Activated CD4-positive, alpha-beta T cell treated with anti-CD3 and anti-CD28 coated beads, Interleukin-2, Interleukin-4, amounts not matched to agents 100 ng/mL and 50 ng/mL, durations not matched to agents 16 hours and 8 hours (primary cell): ENCODE results near the gene MAGEA11.
"Not testable (repeated sequence)": the region's sequence is repeated elsewhere in the genome, so short reads cannot be mapped to it uniquely, and the experiment has no call there.

Experiments
- DNase-seq: peaks from one replicate; pipeline ENCODE4 v3.0.0-alpha.2; 2020; ENCODE audit warnings: low spot score

Gene MAGEA11

DNA sequence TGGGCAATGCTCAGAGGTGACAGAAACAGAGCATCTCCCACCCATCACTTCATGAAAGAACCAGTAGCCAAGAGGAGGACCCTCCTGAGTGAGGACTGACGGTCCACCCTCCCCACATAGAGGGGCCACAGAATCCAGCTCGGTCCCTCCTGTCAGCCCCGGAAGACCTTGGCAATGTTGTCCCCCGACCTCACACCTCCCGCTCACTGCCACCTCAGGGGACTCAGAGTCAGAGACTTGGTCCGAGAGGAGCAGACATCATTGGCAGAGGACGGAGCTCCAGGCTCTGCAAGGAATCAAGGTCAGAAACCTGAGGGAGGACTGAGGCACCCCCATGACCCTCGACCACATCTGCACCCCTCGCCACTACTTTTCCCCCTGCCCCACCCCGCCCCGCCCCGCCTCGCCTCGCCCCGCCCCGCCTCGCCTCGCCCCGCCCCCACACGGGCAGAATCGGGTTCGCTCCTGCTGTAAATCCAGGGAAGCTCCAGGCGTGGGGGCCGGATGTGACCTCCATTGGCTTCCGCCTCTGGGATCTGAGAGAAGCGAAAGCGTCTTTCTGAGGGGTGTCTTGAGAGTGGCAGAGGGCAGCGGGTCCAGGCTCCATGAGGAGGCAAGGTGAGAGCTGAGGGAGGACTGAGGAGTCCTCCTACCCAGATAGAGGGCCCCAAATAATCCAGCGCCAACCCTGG is at the start of gene MAGEA11:
MAGEA11 (plus strand) TSS at position 516 of the 692 bp plus-strand sequence. CDS start 1,100 bp downstream, outside the sequence.
- no peak for DNase-seq

DNA sequence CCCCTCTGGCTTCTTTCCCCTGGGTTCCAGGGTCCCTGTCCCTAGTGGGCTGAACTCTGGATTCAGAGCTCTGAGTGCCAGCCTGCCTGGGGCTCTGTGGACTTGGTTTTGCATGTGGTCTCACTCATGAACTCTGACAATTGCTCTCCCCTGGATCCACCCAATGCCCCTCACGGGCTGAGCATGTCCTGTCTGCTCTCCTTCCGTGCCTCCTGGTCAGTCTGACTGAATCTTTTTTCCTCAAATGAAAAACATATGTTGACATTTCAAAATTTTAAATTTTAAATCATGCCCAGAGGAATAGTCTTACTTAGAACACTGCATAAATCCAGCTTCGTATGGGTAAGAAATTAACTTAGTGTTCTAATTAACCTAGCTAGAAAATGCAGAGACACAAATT is 36.8 kb upstream of the MAGEA11 start:
- not testable (repeated sequence) for DNase-seq

- not testable (repeated sequence) for DNase-seq
Measured at GRCh38 chrX:149675554-149675953, 36.3 kb upstream of the MAGEA11 start.

DNA sequence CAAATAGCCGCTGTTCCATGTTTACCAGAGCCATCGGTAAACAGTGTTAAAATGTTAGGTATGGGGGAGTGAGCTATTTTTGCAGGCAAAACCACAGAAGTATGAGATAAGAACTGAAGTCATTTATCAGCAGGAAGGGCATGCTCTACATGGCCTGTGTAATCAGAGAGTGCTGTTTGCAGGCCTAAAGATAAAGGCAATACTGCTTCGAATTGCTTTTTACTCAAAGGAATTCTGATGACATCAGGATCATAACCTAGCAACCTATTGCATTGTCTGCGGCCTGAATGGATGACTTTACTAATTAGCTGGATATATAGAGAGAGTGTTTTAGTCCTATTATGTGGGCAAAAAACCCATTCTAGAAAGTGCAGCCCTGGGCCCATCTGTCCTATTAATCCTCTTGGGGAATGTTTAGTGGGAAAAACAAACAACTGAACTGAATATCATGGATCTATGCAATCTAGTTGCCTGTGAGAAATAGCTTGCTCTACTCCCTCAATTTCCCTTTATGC is 32.6 kb upstream of the MAGEA11 start:
- DNase-seq = not testable (repeated sequence)

GRCh38 chrX:149681182-149681581 is 30.7 kb upstream of the MAGEA11 start:
- DNase-seq = no peak

GRCh38 chrX:149682031-149682430 is 29.8 kb upstream of the MAGEA11 start:
- no peak for DNase-seq

DNA sequence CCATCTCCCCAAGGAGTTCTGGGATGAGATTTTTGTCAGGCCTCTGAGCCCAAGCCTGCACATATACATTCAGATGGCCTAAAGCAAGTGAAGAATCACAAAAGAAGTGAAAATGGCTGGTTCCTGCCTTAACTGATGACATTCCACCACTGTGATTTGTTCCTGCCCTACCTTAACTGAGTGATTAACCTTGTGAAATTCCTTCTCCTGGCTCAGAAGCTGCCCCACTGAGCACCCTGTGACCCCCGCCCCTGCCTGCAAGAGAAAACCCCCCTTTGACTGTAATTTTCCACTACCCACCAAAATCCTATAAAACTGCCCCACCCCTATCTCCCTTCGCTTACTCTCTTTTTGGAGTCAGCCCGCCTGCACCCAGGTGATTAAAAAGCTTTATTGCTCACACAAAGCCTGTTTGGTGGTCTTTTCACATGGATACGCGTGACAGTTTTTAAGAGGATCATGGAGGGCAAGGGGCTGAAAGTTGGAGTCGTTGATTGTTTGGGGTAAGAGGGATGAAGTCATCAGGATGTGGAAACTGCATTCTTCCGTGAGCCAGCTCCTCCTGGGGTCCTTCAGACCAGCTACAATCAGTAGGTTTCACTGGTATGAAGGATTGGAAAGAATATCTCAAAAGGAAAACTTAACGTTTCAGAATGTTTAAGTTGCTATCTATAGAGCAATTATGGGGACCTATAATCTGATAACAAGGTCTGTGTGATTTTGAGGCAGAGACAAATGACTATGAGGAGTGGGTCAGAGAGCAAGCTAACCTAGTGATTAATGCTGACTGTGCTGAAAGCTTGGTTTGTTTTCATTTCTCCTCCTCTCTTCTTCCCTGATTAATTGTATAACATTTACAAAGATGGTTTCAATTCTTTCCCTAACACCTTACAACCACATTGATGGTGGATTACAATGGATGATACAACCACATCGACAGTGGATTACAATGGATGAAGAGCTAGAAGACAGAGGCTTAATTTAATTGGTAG is 28.6 kb upstream of the MAGEA11 start:
- DNase-seq = no peak

- DNase-seq = no peak
Measured at GRCh38 chrX:149683966-149684730, 27.7 kb upstream of the MAGEA11 start.

DNA sequence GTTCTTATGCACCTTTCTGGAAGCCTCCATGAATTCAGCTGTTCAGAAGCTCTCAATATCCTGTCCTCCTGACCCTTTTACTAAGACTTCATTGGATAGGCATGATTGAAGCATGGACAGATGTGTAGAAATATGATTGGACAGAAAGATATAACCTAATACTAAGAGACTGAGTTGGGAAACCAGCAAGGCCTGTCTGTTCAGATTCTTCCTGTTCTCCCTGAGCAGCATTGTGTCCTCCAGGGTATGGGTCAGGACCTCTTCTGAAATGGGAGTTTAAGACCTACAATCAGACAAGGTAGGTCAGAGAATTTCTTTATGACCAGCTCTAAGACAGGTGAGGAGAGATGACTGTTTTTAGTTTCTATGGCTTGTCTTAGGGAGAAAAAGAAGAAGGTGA is 23.9 kb upstream of the MAGEA11 start:
- no peak for DNase-seq

DNA sequence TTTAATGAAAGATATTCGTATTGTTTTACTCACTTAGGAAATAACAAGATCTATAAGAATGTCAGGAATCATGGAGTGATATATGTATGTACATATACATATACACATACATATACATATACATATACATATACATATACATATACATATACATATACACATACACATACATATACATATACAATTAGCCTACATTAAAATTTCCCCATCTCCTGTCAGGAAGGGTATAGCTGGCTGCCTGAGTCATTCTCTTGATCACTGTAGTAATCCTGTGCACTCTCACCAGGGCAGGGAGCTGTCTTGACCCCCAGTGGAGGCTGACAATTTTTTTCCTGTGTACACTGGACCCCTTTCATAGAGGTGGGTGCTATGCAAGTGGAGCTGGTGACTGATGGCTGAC is 23.3 kb upstream of the MAGEA11 start:
- no peak for DNase-seq

DNA sequence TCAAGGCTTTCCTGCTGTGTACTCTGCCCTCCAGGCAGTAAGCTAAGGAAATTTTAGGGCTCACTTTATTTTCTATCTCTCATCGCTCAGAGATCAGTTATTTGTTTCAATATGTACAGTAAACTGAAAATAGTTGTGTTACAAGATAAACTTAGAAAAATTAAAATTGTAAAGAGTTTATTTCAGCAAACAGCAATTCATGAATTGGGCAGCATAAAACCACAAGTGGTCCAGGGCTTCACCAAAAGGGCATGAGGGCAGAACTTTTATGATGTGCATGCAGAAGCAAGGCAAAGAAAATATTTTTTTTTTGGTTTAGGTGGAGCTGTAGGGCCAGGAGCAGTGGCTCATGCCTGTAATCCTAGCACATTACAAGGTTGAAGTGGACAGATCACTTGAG is 20.1 kb upstream of the MAGEA11 start:
- no peak for DNase-seq

GRCh38 chrX:149692686-149693272 is 19.1 kb upstream of the MAGEA11 start:
- not testable (repeated sequence) for DNase-seq

DNA sequence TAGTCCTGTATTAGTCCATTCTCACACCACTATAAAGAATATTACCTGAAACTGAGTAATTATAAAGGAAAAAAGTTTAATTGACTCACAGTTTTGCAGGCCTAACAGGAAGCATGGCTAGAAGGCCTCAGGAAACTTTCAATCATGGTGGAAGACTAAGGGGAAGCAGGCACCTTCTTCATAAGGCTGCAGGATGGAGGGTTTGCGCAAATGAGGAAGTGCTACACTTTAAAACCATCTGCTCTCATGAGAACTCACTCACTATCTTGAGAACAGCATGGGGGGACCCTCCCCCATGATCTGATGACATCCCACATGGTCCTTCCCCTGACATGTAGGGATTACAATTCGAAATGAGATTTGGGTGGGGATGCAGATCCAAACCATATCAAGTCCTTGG is 12.1 kb upstream of the MAGEA11 start:
- no peak for DNase-seq

DNA sequence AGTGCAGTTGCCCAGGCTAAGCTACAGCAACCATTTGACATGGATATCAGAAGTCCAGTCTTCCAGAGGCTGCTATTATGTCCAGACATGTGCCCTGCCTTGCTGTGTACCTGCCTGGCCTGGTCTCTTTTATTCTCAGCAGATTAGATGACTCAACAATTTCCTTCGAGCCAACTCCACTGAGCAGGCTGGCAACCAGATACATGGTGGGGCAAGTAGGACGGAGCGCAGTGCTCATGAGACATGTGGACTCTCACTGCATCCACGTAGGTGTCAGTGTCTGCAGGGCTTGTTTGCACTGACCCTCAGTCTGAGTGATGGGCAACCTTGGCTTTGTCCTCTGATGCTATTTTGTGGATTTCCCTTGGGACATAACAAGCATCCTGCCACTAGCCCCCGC is 7.2 kb upstream of the MAGEA11 start:
- no peak for DNase-seq

- no peak for DNase-seq
Measured at GRCh38 chrX:149707147-149707901, 4.5 kb upstream of the MAGEA11 start.

DNA sequence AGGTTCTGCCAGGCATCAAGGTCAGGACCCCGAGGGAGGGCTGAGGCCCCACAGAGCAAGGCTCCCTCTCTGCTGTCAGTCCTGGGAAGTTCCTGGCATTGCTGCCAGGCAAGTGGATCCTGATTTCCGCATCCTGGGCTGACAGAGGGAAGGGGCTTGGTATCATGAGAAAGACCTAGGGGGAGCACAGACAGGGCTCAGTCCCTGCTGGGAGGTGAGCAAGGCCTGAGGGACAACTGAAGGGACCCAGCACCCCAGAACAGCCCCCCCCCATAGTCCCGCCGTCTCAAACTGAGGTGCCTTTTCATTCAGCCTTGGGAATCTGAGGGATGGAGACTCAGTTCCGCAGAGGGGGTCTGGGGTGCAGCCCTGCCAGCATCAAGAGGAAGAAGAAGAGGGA is 971 bp downstream of the MAGEA11 start:
- no peak for DNase-seq

- DNase-seq = no peak
Measured at GRCh38 chrX:149713279-149714050, 1.6 kb downstream of the MAGEA11 start.

- no peak for DNase-seq
Measured at GRCh38 chrX:149715468-149715867, 3.6 kb downstream of the MAGEA11 start.

GRCh38 chrX:149716632-149717031 is 4.8 kb downstream of the MAGEA11 start:
- no peak for DNase-seq

- DNase-seq = no peak
Measured at GRCh38 chrX:149717803-149718202, 5.9 kb downstream of the MAGEA11 start.
